Spleen (tissue), 7 donors: ENCODE data around the gene IQSEC1.

Experiments
- CTCF ChIP-seq, 11 experiments: fragments of 200-600 bp in 7 of 11; fragments of 450-650 bp in 4 of 11; sonication (generic) in 4 of 11; IDR thresholded peaks in 8 of 11; conservative IDR thresholded peaks in 3 of 11; 1 replicate in 7 of 11; 2 replicates in 4 of 11; pipeline versions ENCODE4 v1.4.0 to v1.8.0; 2016 to 2021; ENCODE audit warnings: antibody characterized with exemption in 11 of 11, inconsistent platforms in 4 of 11, mild to moderate bottlenecking in 1 of 11
- POLR2A ChIP-seq, 3 donors: fragments of 450-650 bp; IDR thresholded peaks; one replicate each; pipeline ENCODE4 v1.5.1; 2017; ENCODE audit warnings: antibody characterized with exemption in 3 of 3, mild to moderate bottlenecking in 1 of 3
- donor health status: DM: no; HTN: no; CAD: no; lungs with moderate emphysema.
- donor health status: DM: no; HTN: no; CAD: no.
- donor health status: DM: no; HTN: no; CAD: no.

- no peak for TF ChIP-seq CTCF (IDR thresholded peaks at IDR 0.05 in 8 of 11, conservative IDR thresholded peaks at IDR 0.05 in 3 of 11)
- TF ChIP-seq POLR2A (IDR thresholded peaks at IDR 0.05) = no peak
Measured at GRCh38 chr3:12865271-12865670, 208.0 kb downstream of the IQSEC1 start.
